Activated CD4-positive, alpha-beta T cell treated with anti-CD3 and anti-CD28 coated beads, Interleukin-2, amount 10 ng/mL, durations not matched to agents 7 days and 5 days (primary cell): Measurements from ENCODE around the gene KCNH4. TPM values are rescaled to one million over a fixed set of nuclear protein-coding genes. Genes with fewer than 3 reads are reported as not detected.

Source experiments
- CTCF ChIA-PET: fragments of 350-600 bp; sonication (Branson Sonifier 250); formaldehyde crosslinking; loops from one replicate; lab custom pipeline; 2021; ENCODE audit warnings: antibody characterized with exemption; lab: Charles Lee
- POLR2A ChIA-PET: fragments of 350-600 bp; sonication (Branson Sonifier 250); formaldehyde crosslinking; loops from one replicate; lab custom pipeline; 2021; ENCODE audit warnings: antibody characterized with exemption; lab: Charles Lee
- DNase-seq: peaks from one replicate; pipeline ENCODE4 v3.0.0-alpha.2; 2020
- H3K27ac Mint-ChIP-seq: one replicate; pipeline ENCODE4 v1.8.0; 2021; ENCODE audit warnings: mild to moderate bottlenecking, moderate library complexity, mixed read lengths
- H3K27me3 Mint-ChIP-seq: one replicate; pipeline ENCODE4 v1.8.0; 2021; ENCODE audit warnings: mixed read lengths
- H3K36me3 Mint-ChIP-seq: one replicate; pipeline ENCODE4 v1.8.0; 2021; ENCODE audit warnings: low read depth, mixed read lengths
- H3K4me1 Mint-ChIP-seq: one replicate; pipeline ENCODE4 v1.8.0; 2021; ENCODE audit warnings: mixed read lengths
- H3K4me3 Mint-ChIP-seq: one replicate; pipeline ENCODE4 v1.8.0; 2021; ENCODE audit warnings: mild to moderate bottlenecking, moderate library complexity, mixed read lengths
- H3K9me3 Mint-ChIP-seq: one replicate; pipeline ENCODE4 v1.8.0; 2021; ENCODE audit warnings: mixed read lengths
- total RNA-seq, 2 experiments: library from RNA; stranded (reverse); gene quantifications; one replicate each; pipeline ENCODE4 v1.2.3, GENCODE V29; 2021

The KCNH4 gene
- total RNA-seq, 2 experiments from 2014 or later, result 0.15 to 0.17 TPM

DNA sequence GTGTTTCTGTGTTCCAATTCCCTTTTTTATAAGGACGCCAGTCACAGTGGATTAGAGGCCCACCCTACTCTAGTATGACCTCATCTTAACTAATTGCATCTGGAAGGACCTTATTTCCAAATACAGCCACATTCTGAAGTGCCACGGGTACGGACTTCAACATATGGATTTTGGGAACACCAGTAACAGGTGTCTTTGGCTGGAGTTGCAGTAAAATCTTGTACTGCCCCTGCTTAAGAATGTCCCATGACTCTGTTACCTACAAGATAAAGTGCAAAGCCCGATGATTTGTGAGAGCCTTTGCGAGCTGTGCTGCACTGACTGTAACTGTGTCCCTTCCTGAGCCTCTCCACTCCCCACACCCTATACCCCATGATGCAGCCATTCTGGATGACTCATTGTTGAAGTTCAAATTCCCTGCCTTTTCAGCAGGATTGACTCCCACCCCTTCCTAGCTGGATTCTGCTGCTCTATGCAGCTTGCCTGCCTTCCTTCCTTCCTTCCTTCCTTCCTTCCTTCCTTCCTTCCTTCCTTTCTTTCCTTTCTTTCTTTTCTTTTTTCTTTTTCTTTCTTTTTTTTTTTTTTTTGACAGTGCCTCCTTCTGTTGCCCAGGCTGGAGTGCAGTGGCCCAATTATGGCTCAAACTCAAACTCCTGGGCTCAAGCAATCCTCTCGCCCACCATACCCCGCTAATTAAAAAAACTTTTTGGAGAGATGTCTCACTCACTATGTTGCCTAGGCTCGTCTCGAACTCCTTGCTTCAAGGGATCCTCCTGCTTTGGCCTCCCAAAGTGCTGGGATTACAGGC is 2.2 kb upstream of the KCNH4 start:
- POLR2A ChIA-PET, result no interaction called here
- no peaks in the 10 kb centered on the region for H3K9me3 Mint-ChIP-seq
- peak overlapping the region; percentile 87 for H3K4me3 Mint-ChIP-seq
- H3K4me1 Mint-ChIP-seq, result peaks cover 52% of the 10 kb centered on the region
- CTCF ChIA-PET, result interaction anchor here (0.6 to 2.8 kb wide), 9 partner anchors 12 to 272 kb away, joined by 3 to 33 read pairs (median 3); partner anchors contain the start of genes GHDC, KAT2A and NKIRAS2
- H3K27ac Mint-ChIP-seq, result peak overlapping the region; percentile 93
- H3K27me3 Mint-ChIP-seq, result peaks cover 25% of the 10 kb centered on the region
- DNase-seq, result no peak
- H3K36me3 Mint-ChIP-seq, result no peaks in the 10 kb centered on the region

DNA sequence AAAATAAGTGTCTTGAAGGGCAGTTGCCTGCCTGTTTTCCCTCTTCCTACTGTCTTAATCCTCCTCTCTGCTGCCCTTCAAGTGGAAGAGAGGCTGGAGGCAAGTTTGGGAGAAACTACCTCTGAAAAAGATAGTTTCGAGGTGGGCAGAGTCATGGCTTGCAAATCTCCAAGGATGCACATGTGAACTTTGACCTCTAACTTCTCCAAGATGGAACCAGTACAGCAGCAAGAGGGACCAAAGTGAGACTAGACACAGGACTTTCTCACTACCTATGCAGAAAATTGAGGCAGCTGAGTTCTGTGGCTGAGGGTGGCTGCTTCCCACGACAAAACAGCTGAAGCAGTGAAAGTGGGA is 887 bp upstream of the KCNH4 start:
- H3K27me3 Mint-ChIP-seq, result peaks cover 25% of the 10 kb centered on the region
- POLR2A ChIA-PET, result interaction anchor here (0.5 to 0.8 kb wide), 3 partner anchors 8 to 67 kb away, joined by 3 to 5 read pairs (median 4); partner anchors contain the start of gene GHDC
- no peak for DNase-seq
- H3K36me3 Mint-ChIP-seq, result no peaks in the 10 kb centered on the region
- H3K27ac Mint-ChIP-seq, result no peak overlapping the region
- H3K9me3 Mint-ChIP-seq, result no peaks in the 10 kb centered on the region
- CTCF ChIA-PET, result interaction anchor here (0.5 to 4.1 kb wide), 26 partner anchors 8 to 345 kb away, joined by 3 to 28 read pairs (median 4); partner anchors contain the start of genes GHDC, NKIRAS2 and STAT3
- H3K4me1 Mint-ChIP-seq, result peaks cover 52% of the 10 kb centered on the region
- peak overlapping the region; percentile 60 for H3K4me3 Mint-ChIP-seq

DNA sequence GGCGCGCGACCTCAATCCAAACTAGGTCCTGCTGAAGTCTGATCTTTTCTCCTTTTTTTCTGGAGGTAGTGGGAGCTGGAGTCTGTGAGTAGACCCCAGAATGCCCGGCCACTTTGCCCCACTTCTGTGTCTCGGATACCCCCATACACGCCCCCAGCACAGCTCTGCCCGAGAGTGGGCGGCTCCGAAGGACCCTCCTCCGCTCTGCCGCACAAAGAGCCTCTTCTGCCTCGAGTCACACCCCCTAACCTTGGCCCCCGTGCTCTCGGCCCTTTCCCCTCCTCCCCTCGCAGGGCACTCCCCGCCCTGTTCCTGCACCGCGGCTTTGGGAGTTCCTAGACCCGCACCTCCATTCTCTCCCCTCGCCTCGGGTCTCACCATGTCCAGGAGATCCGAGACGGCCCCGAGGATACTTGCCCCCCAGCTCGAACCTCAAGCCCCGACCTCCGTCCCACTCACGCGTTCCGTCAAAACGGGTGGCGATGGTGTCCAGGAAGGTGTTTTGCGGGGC is 476 bp downstream of the KCNH4 start:
- POLR2A ChIA-PET, result interaction anchor here (0.6 kb wide), 1 partner anchor 152 kb away, joined by 3 read pairs; no protein-coding TSS in a partner anchor
- no peaks in the 10 kb centered on the region for H3K9me3 Mint-ChIP-seq
- H3K36me3 Mint-ChIP-seq, result no peaks in the 10 kb centered on the region
- CTCF ChIA-PET, result interaction anchor here (0.6 to 4.1 kb wide), 18 partner anchors 9 to 214 kb away, joined by 3 to 28 read pairs (median 5); partner anchors contain the start of genes CNP, GHDC and NKIRAS2
- H3K27me3 Mint-ChIP-seq, result peaks cover 25% of the 10 kb centered on the region
- peak overlapping the region; percentile 61 for H3K4me3 Mint-ChIP-seq
- peaks cover 52% of the 10 kb centered on the region for H3K4me1 Mint-ChIP-seq
- DNase-seq, result no peak
- no peak overlapping the region for H3K27ac Mint-ChIP-seq

DNA sequence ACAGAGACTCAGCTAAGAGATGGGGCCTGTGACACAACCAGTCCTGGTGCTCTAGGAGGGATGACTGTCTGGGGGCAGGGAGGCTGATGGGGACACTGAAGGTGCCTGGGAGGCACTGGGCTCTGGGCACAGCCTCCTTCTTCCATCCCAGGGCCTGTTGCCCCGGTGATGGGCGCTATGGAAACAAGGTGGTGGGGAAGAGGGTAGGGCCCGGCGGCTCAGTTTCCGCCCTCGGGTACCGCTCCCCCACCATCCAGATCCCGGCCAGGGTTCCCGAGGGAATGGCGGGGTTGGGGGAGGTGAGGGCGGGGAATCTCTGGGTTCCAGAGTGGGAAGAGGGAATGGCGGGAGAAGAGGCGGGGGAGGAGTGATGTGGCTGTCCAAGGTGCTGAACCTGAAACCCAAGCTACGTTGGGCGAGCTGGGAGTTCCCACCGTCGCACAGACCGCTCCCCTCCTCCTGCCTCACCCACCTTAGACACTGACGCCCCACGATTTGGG is 981 bp downstream of the KCNH4 start:
- H3K9me3 Mint-ChIP-seq, result no peaks in the 10 kb centered on the region
- H3K4me1 Mint-ChIP-seq, result peaks cover 48% of the 10 kb centered on the region
- H3K27ac Mint-ChIP-seq, result no peak overlapping the region
- no peaks in the 10 kb centered on the region for H3K36me3 Mint-ChIP-seq
- peak overlapping the region; percentile 61 for H3K4me3 Mint-ChIP-seq
- ChIA-PET POLR2A (interaction anchor here (0.6 kb wide), 1 partner anchor 152 kb away, joined by 3 read pairs; no protein-coding TSS in a partner anchor), CTCF (interaction anchor here (0.7 to 4.1 kb wide), 13 partner anchors 8 to 177 kb away, joined by 3 to 28 read pairs (median 6); partner anchors contain the start of genes GHDC and NKIRAS2)
- DNase-seq, result peak; percentile 44
- H3K27me3 Mint-ChIP-seq, result peaks cover 25% of the 10 kb centered on the region

DNA sequence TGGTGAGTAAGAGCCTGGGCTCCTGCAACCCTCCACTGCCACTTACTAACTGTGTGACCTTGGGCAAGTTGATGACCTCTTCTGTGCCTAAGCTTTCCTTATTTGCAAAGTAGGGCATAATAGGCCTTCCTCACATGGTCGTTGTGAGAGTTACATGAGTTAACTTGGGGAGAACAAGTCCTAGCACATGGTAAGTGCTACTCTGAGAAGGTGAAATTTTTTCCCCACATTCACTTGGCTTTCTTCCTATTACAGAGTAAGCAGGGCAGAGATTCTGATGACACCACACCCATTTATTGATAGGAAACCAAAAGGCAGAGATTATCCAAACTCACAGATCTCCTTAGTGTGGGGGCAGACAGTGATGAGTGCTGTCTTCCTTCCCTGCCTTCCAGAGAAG is 1.6 kb downstream of the KCNH4 start:
- Mint-ChIP-seq H3K4me1 (peaks cover 42% of the 10 kb centered on the region), H3K27me3 (peaks cover 25% of the 10 kb centered on the region), H3K4me3 (no peak overlapping the region), H3K9me3 (no peaks in the 10 kb centered on the region), H3K27ac (no peak overlapping the region), H3K36me3 (no peaks in the 10 kb centered on the region)
- ChIA-PET POLR2A (no interaction called here), CTCF (interaction anchor here (0.7 to 4.1 kb wide), 10 partner anchors 8 to 227 kb away, joined by 3 to 28 read pairs (median 5); partner anchors contain the start of gene NKIRAS2)
- no peak for DNase-seq

DNA sequence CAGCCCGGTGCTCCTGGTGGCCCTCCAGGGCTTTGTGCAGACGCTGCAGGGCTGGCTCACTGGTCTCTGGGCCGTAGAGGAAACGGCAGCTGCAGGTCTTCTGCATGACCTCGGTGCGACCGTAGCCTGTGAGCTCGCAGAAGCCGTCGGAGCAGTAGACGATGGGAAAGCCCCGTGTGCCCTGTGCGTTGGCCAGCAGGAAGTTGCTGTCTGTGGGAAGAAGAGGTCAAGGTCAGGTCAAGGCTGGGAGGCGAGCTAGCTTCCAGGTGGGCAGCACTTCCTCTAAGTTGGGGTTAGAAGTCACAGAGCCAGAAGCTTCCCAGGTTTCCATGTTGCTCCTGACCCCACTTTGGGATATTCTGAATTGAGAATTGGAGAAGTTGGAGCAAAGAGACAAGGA is 2.1 kb downstream of the KCNH4 start:
- Mint-ChIP-seq H3K4me1 (peaks cover 40% of the 10 kb centered on the region), H3K27me3 (peaks cover 25% of the 10 kb centered on the region), H3K9me3 (no peaks in the 10 kb centered on the region), H3K27ac (no peak overlapping the region), H3K4me3 (no peak overlapping the region), H3K36me3 (no peaks in the 10 kb centered on the region)
- POLR2A ChIA-PET, result no interaction called here
- CTCF ChIA-PET, result interaction anchor here (0.7 to 4.1 kb wide), 7 partner anchors 10 to 227 kb away, joined by 3 to 28 read pairs (median 4); partner anchors contain the start of gene NKIRAS2
- DNase-seq, result no peak

DNA sequence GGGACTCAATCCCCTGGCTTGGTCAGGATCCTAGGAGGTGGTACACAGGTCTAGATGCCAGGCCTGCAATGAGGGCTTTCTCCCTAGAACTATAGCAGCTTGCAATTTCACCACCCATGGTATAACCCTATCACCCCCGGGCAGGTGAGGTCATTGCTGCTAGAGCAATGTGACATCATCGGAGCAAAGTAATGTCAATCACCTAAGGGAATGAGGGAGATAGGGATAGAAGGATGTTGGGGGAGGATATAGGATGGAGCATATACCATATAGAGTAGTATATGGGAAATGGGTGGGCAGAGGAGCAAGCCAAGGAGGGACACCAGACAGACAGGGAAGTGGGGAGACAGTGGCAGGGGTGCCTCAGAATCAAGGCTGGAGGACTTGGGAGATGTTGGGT is 3.3 kb downstream of the KCNH4 start:
- Mint-ChIP-seq H3K4me1 (peaks cover 29% of the 10 kb centered on the region), H3K36me3 (no peaks in the 10 kb centered on the region), H3K9me3 (no peaks in the 10 kb centered on the region), H3K27me3 (peaks cover 25% of the 10 kb centered on the region), H3K4me3 (no peak overlapping the region), H3K27ac (no peak overlapping the region)
- DNase-seq, result no peak
- CTCF ChIA-PET, result interaction anchor here (1.3 kb wide), 1 partner anchor 11 kb away, joined by 3 read pairs; no protein-coding TSS in a partner anchor
- POLR2A ChIA-PET, result no interaction called here

DNA sequence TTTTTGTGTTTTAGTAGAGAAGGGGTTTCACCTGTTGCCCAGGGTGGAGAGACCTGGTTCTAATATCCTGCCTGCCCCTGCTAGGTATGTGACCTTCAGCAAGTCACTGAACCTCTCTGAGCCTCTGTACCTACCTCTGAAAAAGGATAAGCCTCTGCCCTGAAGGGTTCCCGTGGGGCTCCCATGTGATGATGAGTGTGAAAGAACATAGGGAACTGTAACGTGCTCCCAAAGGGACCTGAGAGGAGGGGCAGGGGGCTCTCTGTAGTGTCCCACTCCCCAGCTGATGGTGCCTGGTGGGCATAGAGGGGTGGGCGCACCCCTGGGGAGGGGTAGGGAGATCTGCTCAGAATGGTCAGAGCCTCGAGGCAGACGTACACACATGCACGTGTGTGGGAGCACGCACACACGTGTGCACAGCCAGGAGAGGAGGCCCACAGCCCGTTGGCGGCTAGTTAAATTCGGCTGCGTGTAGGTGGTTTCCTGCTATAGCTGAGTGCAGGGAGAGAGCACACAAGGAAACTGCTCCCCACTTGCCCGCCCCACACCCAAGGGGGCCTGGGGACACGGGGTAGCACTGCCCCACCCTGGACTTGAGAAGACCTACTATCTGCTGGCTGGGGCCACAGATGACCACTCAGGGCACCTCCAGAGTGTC is 6.7 kb downstream of the KCNH4 start:
- H3K36me3 Mint-ChIP-seq, result no peaks in the 10 kb centered on the region
- H3K4me3 Mint-ChIP-seq, result no peak overlapping the region
- peaks cover 7% of the 10 kb centered on the region for H3K4me1 Mint-ChIP-seq
- H3K27ac Mint-ChIP-seq, result no peak overlapping the region
- ChIA-PET CTCF (interaction anchor here (0.5 kb wide), 1 partner anchor 873 kb away, joined by 5 read pairs; no protein-coding TSS in a partner anchor), POLR2A (no interaction called here)
- no peaks in the 10 kb centered on the region for H3K9me3 Mint-ChIP-seq
- DNase-seq, result no peak
- H3K27me3 Mint-ChIP-seq, result peaks cover 2% of the 10 kb centered on the region

DNA sequence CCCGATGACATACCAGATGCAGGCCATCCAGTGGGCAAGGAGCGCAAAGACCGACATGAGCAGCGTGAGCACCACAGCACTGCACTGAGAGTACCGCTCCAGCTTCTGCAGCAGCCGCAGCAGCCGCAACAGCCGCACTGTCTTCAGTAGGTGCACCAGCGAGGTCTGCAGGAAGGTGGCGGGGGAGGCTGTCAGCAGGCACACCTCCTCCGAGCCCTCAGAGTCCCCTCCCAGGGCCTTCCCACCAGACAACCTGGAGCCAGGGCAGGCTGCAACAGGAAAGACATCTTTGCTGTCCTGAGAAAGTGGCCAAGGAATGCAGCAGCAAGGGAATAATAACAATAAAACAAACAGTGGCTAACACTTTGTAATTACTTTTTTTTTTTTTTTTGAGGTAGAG is 9.1 kb downstream of the KCNH4 start:
- CTCF ChIA-PET, result interaction anchor here (0.6 to 1.4 kb wide), 3 partner anchors 8 to 30 kb away, joined by 4 to 6 read pairs (median 6); partner anchors contain the start of gene KCNH4
- no peak for DNase-seq

DNA sequence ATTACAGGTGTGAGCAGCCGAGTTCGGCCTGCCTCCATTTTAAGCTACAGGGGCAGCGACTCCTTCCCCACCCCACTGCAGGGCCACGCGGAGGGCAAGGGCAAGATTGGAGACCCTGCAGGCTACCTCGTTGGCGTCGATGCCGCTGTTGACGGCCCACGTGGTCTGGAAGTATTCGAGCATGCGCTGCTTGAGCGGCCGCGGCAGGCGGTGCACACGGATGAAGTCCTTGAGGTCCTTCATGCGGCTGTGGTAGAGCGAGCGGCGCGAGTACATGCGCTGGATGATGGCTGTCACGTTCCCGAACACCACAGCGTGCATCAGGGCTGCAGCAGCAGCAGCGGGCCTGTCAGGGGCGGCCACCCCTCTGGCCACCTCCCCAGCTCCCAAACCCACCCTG is 11.6 kb downstream of the KCNH4 start:
- no peaks in the 10 kb centered on the region for H3K9me3 Mint-ChIP-seq
- no peaks in the 10 kb centered on the region for H3K27me3 Mint-ChIP-seq
- H3K36me3 Mint-ChIP-seq, result no peaks in the 10 kb centered on the region
- peaks cover 2% of the 10 kb centered on the region for H3K4me1 Mint-ChIP-seq
- DNase-seq, result no peak
- POLR2A ChIA-PET, result no interaction called here
- CTCF ChIA-PET, result interaction anchor here (3.6 kb wide), 1 partner anchor 11 kb away, joined by 28 read pairs; the partner anchor contains the start of gene KCNH4
- no peak overlapping the region for H3K27ac Mint-ChIP-seq
- no peak overlapping the region for H3K4me3 Mint-ChIP-seq

More for the DNA sequence above, 9.1 kb downstream of the KCNH4 start:
- Mint-ChIP-seq H3K9me3 (no peaks in the 10 kb centered on the region), H3K27me3 (no peaks in the 10 kb centered on the region), H3K36me3 (no peaks in the 10 kb centered on the region), H3K4me1 (peaks cover 2% of the 10 kb centered on the region), H3K4me3 (no peak overlapping the region), H3K27ac (no peak overlapping the region)
- POLR2A ChIA-PET, result no interaction called here

DNA sequence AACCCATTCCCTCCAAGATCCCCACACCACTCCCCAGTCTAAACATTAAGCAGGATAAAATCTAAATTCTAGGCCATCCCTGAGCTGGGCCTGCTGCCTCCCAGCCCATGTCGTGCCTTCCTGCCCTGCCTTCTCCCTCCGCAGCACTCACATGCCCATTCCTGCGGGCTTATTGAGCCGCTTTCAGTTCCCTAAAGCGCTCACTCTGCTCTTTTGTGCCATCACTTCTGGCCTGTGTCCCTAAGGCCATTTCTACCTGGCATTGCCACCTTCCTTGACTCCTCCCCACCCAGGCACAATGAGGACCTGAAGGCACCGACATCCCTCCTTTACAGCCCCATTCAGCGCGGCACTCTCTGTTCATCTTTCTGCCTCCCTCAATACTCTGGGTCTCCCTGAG is 13.1 kb downstream of the KCNH4 start:
- no peak for DNase-seq
- Mint-ChIP-seq H3K36me3 (no peaks in the 10 kb centered on the region), H3K4me3 (no peak overlapping the region), H3K27me3 (no peaks in the 10 kb centered on the region), H3K27ac (no peak overlapping the region), H3K9me3 (no peaks in the 10 kb centered on the region), H3K4me1 (no peaks in the 10 kb centered on the region)
- CTCF ChIA-PET, result interaction anchor here (0.5 to 3.6 kb wide), 4 partner anchors 13 to 160 kb away, joined by 3 to 28 read pairs (median 3); partner anchors contain the start of gene KCNH4
- POLR2A ChIA-PET, result no interaction called here

DNA sequence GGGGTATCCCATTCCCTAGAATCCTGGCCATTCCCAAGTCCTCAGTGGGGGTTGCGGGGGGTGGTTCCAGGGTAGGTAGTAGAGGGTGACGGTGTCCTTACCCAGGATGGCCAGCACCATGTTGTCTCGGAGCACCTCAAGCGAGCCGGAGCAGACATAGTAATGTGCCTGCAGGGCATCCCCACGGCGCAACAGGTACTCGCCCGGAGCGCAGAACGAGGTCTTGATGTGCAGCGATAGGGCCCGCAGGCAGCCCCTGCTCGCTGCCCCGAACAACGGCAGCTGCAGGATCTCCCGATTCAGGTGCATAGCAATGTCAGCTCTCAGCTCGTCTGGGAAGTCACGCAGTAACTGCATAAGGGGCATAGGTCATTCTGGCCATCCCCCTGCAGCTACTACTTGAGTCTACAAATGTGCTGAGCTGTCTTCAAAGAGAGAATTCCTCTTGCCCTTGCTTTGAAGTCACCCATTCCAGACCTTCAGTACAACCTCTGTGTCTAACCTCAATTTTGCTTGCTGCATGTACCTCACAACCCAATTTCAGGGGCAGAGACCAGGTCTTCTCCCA is 14.7 kb downstream of the KCNH4 start:
- Mint-ChIP-seq H3K27ac (no peak overlapping the region), H3K9me3 (no peaks in the 10 kb centered on the region), H3K4me3 (no peak overlapping the region), H3K27me3 (no peaks in the 10 kb centered on the region), H3K4me1 (no peaks in the 10 kb centered on the region), H3K36me3 (no peaks in the 10 kb centered on the region)
- ChIA-PET POLR2A (no interaction called here), CTCF (interaction anchor here (3.6 kb wide), 1 partner anchor 14 kb away, joined by 28 read pairs; the partner anchor contains the start of gene KCNH4)
- no peak for DNase-seq
